HG02798 (cell line): Measurements from ENCODE around the gene ACVRL1.

Experiments
- ATAC-seq: cut with Tn5 transposase; IDR thresholded peaks from one replicate; pipeline ENCODE4 v1.9.1; 2021; ENCODE audit warnings: mild to moderate bottlenecking; ENCODE audit not compliant: unreplicated experiment, poor library complexity

ACVRL1 gene

DNA sequence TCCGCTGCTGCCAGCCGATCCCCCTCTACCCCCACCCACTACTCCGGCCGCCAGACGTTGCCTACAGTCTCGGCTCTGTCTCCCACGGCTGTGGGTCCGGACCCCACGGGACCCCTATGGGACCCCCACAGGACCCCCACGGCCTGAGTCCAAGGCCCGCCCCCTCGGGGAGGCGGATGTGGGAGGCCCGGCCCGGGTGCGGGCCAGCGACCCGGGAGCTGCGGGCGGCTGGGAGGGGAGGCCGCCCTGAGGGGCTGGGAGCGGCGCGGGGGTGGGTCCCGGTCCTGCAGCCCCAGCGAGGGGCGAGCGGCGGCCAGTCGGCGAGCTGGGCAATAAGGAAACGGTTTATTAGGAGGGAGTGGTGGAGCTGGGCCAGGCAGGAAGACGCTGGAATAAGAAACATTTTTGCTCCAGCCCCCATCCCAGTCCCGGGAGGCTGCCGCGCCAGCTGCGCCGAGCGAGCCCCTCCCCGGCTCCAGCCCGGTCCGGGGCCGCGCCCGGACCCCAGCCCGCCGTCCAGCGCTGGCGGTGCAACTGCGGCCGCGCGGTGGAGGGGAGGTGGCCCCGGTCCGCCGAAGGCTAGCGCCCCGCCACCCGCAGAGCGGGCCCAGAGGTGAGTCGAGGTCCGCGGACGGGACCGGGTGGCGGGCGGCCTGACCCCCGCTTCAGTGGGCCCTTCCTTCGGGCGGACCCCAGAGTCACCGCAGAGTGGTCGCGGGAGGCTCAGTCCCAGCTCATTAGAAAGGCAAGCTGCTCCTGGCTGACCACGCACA, at the start of gene ACVRL1:
Gene ACVRL1 (plus strand): TSS at position 422 of the 773 bp plus-strand sequence. CDS start 4,971 bp downstream, outside the sequence.
- no peak for ATAC-seq

DNA sequence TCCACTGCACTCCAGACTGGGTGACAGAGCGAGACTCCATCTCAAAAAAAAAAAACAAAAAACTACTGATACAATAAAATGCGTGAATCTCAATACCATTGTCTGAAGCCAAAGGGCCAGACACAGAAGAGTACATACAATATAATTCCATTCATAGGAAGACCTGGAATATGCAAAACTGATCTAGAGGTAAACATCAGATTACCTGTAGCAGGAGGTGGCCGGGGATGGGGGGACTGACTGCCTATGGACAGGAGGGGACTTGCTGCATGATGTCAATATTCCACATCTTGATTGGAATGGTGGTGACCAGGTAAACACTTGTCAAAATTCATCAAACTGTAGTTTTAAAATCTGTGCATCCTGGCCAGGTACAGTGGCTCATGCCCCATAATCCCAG, 46.3 kb upstream of the ACVRL1 start:
- no peak for ATAC-seq

DNA sequence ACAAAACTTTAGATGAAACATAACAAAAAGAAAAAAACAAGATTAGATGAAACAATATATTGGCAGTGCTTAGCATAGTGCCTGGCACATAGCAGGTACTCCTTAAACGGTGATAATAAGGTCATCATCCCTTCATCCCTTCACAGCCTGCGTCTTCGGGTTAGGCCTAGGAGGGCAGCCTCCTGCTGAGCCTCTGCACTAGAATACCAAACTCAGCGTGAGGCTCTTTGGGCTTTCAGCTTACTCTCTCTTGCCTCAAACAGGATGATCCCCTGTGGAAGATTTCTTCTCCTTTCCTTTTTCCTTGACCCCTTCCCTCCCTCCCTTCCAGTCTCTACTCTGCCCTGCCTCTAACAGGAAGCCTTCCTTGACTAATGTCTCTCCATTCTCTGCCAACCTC, 44.4 kb upstream of the ACVRL1 start:
- ATAC-seq, result no peak

DNA sequence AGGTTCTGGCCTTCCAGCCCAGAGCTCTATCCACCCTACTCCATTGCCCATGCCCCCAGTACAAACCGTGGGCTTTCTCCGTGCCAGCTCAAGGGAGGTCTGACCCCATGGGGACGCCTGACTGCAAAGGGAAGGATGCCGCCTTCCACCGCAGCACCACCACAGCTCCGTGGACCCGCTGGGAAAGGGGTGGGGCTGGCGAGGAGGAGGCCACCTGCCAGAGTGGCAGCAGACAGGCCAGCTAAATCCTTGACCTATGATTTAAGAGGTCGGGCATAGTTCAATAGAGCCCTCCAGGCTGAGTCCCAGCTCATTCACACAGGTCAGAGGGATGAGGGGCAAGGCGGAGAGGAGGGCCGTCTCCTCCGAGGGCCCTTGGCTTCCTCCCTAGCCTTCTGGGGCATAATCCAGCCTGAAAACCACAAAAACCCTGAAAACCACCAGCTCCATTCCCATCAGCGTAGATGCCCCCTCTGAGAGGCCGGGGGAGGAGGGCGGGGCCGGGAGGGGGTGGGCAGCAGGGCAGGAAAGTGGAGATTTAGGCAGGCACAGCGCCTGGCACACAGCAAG, 43.9 kb upstream of the ACVRL1 start:
- ATAC-seq, result no peak

DNA sequence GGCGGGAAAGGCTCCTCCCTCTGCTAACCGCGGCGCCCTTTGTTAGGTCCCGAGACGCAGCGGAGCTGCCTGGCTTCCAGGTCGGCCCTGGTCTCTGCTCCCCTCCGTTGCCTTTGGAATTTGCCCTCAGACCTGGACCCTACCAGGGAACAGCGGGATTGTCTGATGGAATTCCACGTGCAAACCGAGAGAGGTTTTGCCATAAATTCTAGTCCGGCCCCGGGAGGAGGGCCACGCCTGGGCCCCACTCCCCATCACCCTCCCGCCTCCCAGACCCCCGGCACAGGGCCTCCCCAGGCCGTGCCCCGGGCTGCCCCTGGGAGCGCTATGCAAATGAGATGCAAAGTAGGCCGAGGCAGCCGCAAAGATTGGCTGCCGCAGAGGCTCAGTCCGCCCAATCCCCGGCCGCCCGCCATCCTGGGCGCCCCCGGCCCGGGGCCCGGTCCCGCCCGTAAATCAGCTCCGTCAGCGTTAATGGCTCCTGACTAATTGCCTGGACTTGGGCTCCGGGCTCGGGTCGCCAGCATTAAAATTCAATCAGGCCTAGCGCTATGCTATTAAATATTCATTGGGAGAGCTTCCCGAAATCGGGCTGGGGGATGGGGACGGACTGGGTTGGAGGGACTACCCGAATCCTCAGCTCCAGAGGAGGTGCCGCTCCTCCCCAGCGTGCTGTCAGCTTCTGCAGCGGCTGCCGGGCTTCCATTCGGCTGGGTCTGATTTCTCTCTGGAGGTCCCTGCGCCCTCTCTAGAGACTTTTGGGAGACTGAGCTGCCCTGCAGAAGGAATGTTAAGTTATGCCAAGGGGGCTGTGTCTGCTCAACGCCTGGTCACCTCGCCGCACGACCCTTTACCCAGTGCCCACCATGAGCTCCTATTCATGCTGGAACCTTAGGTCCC, 43.1 kb upstream of the ACVRL1 start:
- no peak for ATAC-seq

DNA sequence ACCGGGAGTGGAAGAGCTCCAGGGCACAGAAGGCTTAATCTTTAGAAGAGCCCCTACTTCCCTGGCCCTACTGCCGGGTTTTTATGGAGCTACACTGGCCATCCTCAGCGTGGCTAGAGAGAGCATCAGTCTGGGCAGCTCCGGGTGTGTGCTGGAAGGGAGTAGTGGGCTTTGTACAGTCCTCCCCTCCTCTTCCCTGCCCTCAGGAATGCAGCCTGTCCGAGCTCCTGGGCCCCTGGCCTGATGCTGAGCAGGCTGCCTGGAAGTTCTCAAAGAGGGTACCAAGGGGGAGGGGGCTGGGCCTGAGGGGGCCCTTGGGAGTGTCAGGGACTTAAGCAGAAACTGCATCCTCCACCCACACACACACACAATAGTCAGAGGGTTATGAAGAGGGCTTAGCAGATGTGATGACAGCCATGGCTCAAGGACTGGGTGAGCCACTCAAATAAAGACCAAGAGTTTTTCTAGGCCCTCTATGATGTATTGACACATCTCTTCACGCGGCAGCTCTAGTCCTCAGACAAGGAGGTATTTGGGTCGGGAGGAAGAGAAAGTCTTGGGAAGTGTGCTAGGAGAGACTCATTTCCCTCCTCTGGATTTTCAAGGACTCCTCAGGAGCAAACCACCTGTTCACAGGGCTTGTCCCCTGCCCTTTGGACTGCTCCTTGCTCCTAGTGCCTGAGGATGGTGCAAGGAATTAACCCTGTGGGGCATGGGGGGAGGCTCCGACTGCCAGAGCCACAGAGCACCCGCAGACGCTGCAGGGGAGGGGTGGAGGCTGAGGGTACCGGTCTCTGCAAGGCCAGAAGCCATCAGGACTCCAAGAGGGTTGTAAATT, 42.3 kb upstream of the ACVRL1 start:
- ATAC-seq, result no peak

DNA sequence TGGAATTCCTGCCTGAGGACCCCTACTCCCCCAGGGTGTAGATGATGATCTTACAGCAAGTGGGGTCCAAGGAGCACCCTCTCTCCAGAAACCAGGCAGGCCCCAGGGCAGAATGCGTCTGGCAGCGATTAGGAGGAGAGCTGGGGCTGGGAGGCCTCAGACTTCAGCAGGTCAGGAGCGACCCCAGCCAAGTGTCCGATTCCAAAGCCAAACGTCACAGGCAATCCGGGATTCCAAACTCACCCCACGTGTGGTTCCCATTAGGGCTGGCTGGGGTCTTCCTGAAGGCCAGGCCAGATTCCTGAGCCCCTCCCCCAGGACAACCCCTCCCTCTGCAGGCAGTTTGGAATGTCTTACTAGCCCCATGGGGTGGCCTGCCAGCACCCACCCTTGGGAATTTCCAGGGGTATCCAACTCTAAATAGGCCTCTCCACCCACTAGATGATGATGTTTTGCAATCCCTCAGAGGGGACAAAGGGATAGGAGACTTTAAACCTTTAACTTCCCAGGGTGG, 41.5 kb upstream of the ACVRL1 start:
- no peak for ATAC-seq

DNA sequence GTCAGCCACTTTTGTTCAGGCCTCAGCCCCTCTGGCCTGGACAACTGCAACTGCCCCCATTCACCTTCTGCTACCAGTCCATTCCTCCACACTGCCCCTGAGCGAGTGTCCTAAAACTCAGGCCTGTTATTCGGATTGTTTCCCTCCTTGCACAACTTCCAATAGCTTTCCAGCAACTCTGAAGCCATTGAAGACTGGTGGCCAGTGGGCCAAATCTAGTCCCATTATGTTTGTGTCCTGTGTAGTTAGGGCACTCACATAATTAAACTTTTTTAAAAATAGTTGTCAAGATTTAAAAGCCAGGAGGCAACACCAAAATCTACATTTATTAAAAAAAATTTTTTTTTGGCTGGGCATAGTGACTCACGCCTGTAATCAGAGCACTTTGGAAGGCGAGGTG, 41.0 kb upstream of the ACVRL1 start:
- no peak for ATAC-seq

DNA sequence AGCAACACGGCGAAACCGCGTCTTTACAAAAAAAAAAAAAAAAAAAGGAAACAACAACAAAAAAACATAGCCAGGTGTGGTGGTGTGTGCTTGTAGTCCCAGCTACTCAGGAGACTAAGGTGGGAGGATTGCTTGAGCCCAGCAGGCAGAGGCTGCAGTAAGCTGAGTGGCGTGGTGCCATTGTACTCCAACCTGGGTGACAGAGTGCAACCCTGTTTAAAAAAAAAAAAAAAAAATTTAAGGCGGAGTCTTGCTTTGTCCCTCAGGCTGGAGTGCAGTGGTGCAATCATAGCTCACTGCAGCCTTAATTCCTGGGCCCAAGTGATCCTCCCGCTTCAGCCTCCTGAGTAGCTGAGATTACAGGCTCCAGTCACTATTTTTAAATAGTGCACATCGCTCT, 40.5 kb upstream of the ACVRL1 start:
- no peak for ATAC-seq

DNA sequence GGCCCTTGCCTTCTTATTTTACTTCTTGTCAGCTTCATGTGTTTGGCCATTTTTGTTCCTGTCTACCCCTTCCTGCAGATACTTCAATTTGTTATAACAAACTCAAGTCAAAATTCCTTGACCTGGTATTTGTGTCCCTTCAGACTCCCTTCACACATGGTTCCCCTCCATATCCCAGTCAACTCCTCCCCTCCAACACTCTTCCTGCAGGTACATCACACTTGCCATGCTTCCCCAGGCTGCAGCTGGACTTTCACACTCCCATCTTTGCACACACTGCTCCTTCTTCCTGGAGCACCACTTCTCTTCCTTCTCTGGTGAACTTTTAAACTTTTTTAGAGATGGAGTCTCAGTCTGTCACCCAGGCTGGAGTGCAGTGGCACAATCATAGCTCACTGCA, 39.9 kb upstream of the ACVRL1 start:
- no peak for ATAC-seq

DNA sequence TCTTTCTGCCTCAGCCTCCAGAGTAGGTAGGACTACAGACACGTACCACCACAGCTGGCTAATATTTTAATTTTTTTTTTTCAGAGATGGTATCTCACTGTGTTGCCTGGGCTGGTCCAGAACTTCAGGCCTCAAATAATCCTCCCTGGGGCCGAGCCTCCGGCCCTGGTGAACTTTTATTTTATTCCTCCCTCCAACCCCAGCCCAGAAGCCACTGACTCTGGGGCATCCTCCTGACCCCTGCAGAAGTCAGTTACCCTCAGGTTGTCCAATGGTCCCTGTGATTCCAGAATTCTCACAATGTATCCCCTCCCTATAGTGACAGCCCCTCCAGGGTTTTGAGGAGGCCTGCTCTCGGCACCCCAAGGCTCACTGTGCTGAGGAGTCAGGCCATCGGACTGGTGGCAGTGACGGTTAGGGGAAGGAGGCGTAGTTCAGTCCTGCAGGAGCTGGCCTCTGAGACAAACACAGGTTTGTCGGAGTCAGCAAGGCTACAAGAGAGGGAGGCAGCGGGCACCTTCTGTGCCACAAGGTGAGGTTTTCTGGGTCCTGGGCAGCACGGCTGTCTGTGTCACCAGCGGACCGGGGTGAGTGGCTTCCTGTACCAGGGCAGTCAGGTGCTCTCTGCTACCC, 39.4 kb upstream of the ACVRL1 start:
- ATAC-seq, result no peak

DNA sequence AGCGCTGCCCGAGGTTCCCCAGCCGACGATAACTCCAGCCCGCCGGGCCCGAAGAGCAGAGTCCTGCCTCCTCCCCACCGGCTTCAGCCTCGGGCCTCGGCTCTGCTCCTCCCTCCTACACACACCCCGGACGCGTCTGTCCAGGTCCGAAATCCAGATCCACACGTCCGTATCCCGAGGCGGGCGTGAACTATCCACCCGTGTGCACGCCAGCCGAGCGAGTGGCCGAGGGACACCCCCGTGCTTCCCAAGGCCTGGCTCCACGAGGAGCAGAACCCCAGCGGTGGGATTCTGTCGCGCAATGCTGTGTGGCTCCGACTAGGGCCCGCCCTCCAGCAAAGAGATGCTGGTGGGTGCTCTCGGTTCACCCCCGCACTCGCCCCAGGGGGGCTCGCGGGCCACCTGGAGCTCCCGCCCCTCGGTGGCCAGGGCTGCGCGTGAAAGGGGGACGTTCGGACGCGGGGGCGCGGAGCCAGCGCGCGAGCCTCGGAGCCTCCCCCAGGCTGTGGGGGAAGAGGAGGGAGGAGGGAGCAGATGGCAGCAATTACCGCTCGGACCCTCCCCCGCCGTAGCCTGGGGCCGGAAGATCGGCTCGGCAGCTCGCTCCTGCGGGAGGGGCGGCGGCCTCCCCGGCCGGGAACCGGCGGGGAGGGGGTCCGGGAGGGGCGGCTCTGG, 38.3 kb upstream of the ACVRL1 start:
- ATAC-seq, result no peak

DNA sequence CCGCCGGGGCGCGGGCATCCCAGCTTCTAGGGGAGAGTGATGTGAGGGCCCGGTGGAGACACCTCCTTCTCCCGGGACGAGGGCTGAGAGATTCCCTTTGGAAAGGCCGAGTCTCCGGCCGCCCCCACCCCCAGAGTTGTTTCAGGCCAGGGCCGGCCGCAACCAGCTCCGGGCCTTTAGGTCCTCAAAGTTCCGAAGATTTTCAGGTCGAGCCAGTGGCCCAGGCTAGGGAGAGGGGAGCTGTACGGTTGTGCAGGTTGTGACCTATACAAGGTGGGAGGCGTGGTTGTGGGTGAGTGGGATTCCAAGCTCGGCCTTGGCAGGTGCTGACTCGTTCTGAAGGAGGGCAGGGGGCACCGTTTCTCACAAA, 37.8 kb upstream of the ACVRL1 start:
- ATAC-seq, result no peak

DNA sequence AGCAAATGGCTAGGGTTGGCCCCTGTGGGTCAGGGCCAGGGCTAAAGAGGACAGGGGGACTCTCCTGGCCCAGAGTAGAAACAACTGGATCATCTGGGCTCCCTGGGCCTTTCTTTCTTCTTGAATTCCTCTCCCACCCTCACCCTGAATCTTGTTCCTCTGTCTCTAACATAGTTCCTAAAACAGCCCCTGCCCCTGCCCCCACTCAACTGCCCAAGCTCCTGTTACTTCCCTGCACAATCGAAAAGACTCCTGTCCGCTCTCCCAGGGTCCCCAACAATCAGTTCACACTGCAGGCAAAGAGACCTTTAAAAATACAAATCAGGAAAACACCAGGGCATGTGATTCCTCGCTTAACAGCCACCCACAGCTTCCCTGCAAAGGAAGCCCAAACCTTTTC, 37.4 kb upstream of the ACVRL1 start:
- no peak for ATAC-seq

DNA sequence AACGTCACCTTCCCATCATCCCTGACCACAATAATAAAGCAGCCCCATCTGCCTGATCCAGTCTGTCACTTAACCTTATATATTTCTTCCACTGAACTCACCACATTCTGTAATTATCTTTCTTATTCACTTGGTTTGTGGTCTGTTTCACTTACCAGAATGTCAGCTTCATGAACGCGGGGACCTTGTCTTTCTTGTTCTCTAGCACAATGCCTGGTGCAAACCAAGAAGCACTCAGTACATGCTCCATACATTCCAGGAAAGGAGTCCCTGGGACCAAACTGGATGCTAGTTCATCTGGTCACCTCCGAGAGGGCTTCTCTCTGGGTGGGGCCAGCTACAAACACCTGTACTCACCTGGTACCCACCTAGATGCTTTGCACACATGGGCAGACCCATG, 36.8 kb upstream of the ACVRL1 start:
- ATAC-seq, result no peak

DNA sequence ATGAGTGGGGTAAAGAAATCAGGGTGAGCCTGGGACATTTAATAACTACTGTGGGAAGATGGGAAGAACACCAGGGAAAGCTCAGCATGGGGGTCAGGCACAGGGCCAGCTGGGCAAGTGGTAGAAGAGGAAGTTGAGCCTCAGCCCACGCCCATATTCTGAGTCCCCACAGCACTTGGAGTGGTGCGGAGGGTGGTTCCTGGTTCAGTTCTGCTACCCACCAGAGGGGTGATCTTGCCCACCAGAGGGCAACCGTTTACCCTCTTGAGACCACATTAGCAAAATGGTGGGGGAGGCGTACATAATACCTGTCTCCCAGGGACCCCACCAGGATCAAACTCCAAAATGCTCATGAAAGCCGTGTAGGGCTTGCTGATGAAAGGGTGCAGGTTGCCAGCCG, 36.2 kb upstream of the ACVRL1 start:
- ATAC-seq, result no peak

DNA sequence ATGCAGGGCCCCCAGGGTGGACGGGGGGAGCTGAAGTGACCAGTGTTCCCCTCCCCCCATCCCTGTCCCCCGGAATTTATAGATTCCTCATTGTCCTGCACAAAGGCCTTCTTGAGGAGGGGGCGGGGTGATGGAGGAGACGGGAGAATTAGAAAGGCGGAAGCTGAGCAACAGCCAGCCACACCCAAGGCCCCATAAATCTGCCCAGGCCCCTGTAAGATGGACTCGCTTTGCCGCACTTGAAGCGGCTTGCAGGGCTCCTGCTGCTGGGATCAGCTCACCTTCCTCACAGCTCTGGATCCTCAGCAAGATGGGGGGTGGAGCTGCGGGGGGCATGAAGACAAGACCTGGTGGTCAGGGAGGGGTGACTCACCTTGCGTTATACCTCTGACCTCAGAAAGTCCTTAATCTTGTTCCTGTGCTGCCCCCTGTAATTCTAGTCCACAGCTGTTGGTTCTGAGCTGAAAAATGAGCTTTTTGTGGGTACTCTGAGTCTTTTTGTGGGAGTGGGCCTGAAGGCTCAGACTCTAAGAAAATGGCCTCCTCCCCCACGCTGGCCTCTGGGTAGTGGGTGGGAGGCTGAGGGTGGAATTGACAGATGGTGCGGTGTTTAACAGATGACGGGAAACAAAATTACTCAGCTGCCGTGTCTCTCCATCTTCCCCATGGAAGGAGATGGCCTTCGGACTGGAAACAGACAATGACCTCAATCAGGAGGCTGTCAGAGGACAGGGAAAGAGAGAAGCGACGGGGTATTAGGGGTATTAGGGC, 35.2 kb upstream of the ACVRL1 start:
- no peak for ATAC-seq

DNA sequence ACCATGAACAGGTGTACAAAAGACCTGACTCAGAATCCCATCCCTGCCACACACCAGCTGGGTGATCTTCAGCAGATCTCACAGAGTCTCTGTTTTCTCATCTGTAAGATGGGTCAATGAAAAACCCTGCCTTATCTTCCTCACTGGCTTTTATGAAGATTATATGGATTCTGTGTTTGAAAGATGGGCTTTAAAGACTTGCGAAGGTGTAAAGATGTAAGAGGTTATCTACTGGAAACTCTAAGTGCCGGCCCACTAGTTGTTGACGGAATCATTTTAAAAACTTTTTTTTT, 34.7 kb upstream of the ACVRL1 start:
- no peak for ATAC-seq
